Lower leg skin (tissue), 4 donors: ENCODE measurements around the gene MBNL3. TPM values are rescaled to one million over a fixed set of nuclear protein-coding genes. Genes with fewer than 3 reads are reported as not detected.

Source experiments
- DNase-seq, 2 donors: peaks; one replicate each; pipeline ENCODE4 v3.0.0-alpha.2; 2019; ENCODE audit warnings: low spot score in 2 of 2
- H3K4me3 ChIP-seq: fragments of 200-600 bp; sonication (generic); 2 replicates; pipeline ENCODE4 v1.5.1; 2017; ENCODE audit warnings: mild to moderate bottlenecking, low read depth; ENCODE audit not compliant: poor library complexity, severe bottlenecking
- POLR2A ChIP-seq, 2 donors: fragments of 450-650 bp; IDR thresholded peaks; one replicate each; pipeline ENCODE4 v1.6.1; 2016 to 2017; ENCODE audit warnings: antibody characterized with exemption in 2 of 2, mild to moderate bottlenecking in 1 of 2, moderate library complexity in 1 of 2
- WGBS, 2 donors: methylation state at CpG; one replicate each; pipeline ENCODE4 v1.1.5; 2018; 5-methylcytosine and 5-hydroxymethylcytosine counted together
- intact Hi-C: fragments of 100-400 bp; cut with DNase I; formaldehyde crosslinking; loops from one replicate; pipeline ENCODE4 v1.15.0; 2023; ENCODE audit warnings: low total_unique reads
- total RNA-seq, 4 donors: library from RNA; depleted of rRNA; stranded (reverse); fragments of >200 nt; gene quantifications; one replicate each; pipeline ENCODE4 v1.1.0, GENCODE V29; 2016
- TF ChIP-seq, protein P1 (sequence below), 3 donors: fragments of 450-650 bp; IDR thresholded peaks; one replicate each; pipeline ENCODE4 v1.5.1; 2016; ENCODE audit warnings: antibody characterized with exemption in 3 of 3, mild to moderate bottlenecking in 3 of 3, moderate library complexity in 2 of 3

MBNL3 gene
- total RNA-seq, 4 donors from 2014 or later = 22.6 to 33.3 (median 27.2) TPM

DNA sequence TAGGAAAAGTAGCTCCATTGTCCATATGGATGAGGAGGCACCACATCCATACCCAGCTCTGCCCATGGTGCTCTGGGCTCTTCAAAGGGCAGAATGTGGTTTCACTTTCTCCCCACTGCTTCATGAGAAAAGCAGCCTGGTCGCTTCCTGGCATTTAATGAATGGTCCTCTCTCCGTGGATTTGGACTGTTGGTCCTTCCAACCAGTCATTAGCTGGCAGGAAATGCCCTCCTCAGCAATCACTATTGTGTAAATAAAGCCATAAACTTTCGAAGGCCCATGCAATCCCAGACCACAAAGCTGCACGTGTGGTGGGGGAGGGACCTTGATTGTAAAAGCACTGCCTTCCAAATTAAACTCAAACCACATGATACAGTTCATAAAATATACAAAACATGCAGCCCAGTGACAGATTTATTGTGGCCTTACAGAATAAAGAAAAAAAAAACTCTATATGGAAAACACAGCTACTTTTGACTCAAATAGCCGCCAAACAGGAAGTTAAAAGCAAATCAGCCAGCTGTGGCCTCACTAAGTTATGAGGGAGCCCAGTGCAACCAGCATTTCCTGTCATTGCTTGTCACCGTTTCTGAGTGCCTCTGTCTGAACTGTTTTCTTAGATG lies 8.1 kb downstream of the MBNL3 start:
- TF ChIP-seq, protein P1, sequence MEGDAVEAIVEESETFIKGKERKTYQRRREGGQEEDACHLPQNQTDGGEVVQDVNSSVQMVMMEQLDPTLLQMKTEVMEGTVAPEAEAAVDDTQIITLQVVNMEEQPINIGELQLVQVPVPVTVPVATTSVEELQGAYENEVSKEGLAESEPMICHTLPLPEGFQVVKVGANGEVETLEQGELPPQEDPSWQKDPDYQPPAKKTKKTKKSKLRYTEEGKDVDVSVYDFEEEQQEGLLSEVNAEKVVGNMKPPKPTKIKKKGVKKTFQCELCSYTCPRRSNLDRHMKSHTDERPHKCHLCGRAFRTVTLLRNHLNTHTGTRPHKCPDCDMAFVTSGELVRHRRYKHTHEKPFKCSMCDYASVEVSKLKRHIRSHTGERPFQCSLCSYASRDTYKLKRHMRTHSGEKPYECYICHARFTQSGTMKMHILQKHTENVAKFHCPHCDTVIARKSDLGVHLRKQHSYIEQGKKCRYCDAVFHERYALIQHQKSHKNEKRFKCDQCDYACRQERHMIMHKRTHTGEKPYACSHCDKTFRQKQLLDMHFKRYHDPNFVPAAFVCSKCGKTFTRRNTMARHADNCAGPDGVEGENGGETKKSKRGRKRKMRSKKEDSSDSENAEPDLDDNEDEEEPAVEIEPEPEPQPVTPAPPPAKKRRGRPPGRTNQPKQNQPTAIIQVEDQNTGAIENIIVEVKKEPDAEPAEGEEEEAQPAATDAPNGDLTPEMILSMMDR (IDR thresholded peaks at IDR 0.05) = no peak
- no peak for TF ChIP-seq POLR2A (IDR thresholded peaks at IDR 0.05)
- peak; percentile 34 to 85 for DNase-seq
- no peak overlapping the region for H3K4me3 ChIP-seq
- intact Hi-C loops = no loop called here
- WGBS, 2 donors = 2 to 15% methylated on average over 6 of the region's 6 CpGs

DNA sequence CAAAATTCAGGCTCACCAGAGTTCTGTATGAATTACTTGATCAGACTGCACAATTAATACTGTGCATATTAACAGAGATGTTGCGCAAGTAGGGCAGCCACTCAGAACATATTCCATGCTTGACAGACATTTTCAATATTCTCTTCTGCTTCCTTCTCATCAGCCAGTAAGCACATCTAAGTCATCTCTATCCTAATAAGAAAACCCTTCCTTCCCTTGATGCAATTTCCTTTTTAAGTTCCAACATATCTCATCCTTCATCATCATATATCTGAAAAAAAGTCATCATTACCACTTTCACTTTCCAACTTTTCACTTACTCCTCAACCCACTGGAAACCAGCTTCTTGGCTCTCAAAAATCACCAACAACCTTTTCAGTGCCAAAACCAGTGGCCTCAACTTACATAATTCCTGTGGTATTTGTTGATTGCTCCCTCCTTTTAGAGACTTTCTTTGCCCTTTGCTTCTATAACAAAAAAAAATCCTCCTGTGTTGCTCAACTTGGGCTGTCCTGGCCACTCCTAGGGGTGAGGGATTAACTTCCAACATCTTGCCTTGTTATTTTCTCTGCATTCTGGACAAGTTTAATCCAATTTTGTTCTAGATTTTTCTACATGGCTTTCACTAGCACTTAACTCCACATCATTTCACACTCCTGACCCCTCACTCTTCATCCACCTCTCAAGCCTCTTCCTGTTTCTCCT lies 14.1 kb downstream of the MBNL3 start:
- intact Hi-C loops = no loop called here
- DNase-seq = no peak
- no peak overlapping the region for H3K4me3 ChIP-seq
- no peak for TF ChIP-seq POLR2A (IDR thresholded peaks at IDR 0.05)
- TF ChIP-seq, protein P1 (IDR thresholded peaks at IDR 0.05) = no peak
- WGBS, 2 donors = 80 to 96% methylated on average over 1 of the region's 1 CpG

DNA sequence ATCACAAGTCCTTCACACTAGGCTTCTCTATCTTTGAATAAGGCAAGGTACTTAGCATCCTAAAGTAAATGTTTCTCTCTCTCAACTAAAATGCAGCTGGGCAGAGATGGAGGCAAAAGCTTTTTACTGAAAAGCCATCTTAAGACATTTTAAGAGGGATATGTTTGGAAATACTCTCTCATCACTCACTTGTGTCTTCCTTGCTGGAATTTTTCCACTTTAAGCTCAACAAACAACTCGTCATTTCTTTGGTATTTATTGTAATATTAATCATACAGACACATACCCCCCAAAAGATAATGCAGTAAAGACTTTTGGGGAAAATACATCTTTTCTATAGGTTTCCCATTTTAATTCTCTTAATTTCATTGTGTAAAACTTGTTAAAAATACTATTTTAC lies 16.4 kb downstream of the MBNL3 start:
- DNase-seq = no peak
- no peak overlapping the region for H3K4me3 ChIP-seq
- intact Hi-C loops = no loop called here
- WGBS, 2 donors = 33 to 45% methylated on average over 1 of the region's 1 CpG
- TF ChIP-seq, protein P1 (IDR thresholded peaks at IDR 0.05) = no peak
- TF ChIP-seq POLR2A (IDR thresholded peaks at IDR 0.05) = no peak

DNA sequence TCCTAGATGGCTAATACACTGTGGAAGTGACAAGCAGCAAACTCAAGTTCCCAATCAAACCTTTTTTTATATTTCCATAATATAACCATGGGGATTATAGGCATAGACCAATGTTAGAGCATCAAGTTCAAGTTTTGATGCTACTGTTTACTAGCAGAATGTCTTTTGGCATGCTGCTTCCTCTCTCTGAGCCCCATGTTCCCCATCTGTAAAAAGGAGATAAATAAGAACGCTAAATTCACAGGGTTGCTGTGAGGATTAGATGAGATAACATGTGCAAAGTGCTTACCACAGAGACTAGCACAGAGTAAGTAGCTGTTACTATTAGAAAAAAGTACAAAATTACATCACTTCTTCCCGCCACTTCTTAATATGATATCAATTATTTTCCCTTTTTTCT lies 18.0 kb downstream of the MBNL3 start:
- 67 to 82% methylated on average over 2 of the region's 2 CpGs for WGBS, 2 donors
- no peak for TF ChIP-seq POLR2A (IDR thresholded peaks at IDR 0.05)
- TF ChIP-seq, protein P1 (IDR thresholded peaks at IDR 0.05) = no peak
- no peak for DNase-seq
- intact Hi-C loops = no loop called here
- H3K4me3 ChIP-seq = no peak overlapping the region

DNA sequence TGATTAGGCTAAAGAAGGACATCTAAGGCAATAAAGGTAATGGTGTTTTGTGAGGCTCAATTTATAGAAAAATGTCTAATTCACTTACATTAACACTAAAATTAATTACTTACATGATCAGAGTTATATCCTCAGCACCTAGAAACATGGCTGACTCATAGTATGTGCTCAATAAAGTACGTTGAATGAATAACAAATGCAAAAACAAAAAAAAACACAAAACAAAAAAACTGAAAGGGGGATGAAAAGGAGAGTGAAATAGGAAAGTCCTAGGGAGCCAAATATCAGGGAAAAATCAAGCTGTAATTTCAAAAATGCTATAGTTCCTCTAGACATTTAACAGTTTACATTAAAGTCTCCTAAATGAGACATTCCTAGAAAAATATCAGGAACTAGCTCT lies 18.7 kb downstream of the MBNL3 start:
- no peak overlapping the region for H3K4me3 ChIP-seq
- DNase-seq = no peak
- WGBS, 2 donors = 70 to 83% methylated on average over 1 of the region's 1 CpG
- no peak for TF ChIP-seq POLR2A (IDR thresholded peaks at IDR 0.05)
- TF ChIP-seq, protein P1 (IDR thresholded peaks at IDR 0.05) = no peak
- intact Hi-C loops = no loop called here
